ENCODE results near the gene GJB6.

Gene GJB6

DNA sequence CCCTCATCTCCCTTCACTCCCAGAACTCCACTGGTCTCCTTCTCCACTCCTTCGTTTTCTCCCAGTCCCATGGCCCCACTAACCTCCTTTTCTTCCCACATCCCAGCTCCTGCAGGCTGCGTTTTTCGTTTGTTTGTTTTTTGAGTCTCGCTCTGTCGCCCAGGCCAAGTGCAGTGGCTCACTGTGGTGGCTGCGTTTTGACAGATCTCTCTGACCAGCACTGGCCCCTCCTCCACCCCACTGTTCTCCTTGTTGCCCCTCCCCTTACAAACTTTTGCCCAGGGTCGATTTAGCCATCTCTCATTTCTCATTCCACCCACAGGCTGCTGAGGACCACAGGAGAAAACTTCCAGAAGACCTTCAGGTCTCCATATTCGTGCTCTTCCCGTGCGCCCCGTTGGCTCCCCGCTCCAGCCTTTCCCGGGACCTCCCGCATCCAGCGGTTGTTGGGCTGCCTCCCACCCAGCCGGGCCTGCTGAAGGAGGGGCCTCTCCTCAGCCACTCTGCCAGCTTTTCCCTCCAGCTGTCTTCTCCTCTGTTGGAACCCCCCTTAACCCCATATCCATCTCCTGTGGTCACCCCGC lies 40.6 kb upstream of the GJB6 start:
- no peaks in the 10 kb centered on the region for H3K9me3 ChIP-seq (ENCODE audit: control insufficient read depth, insufficient read depth, low read depth, low read length)
- H3K27ac ChIP-seq (ENCODE audit: extremely low read depth, low read depth, low read length): no peak overlapping the region
- POLR2A ChIA-PET: no interaction called here
- H3K4me3 ChIP-seq (ENCODE audit: low read depth, low read length): no peak overlapping the region
- CTCF ChIA-PET: no interaction called here
- H3K36me3 ChIP-seq (ENCODE audit: control insufficient read depth in 2 of 2, insufficient read depth in 1 of 2, low read length in 2 of 2): no peaks in the 10 kb centered on the region; a peak in 1 of 3 replicates
- peaks cover 3% of the 10 kb centered on the region; the same call in 1 of the 2 replicates for H3K4me1 ChIP-seq (ENCODE audit: control insufficient read depth, insufficient read depth, low read length)
- TF ChIP-seq ZSCAN16 (tag by site-specific recombination; IDR thresholded peaks at IDR 0.05) (no peak), PBX3 (CRISPR knock-in tag; IDR thresholded peaks at IDR 0.05) (no peak), ZNF223 (tag by site-specific recombination; IDR thresholded peaks at IDR 0.05) (no peak), ZNF362 (tag by site-specific recombination; IDR thresholded peaks at IDR 0.05) (no peak), ZNF274 (IDR thresholded peaks at IDR 0.05; ENCODE audit: low read length) (no peak), ZNF274 (tag by site-specific recombination; IDR thresholded peaks at IDR 0.05; ENCODE audit: borderline replicate concordance) (no peak), KLF10 (tag by site-specific recombination; IDR thresholded peaks at IDR 0.05) (no peak), ZNF302 (tag by site-specific recombination; IDR thresholded peaks at IDR 0.05; ENCODE audit: low read depth) (no peak)

- H3K4me1 ChIP-seq (ENCODE audit: control insufficient read depth, insufficient read depth, low read length): peaks cover 3% of the 10 kb centered on the region; the same call in 1 of the 2 replicates
- no peak overlapping the region for H3K4me3 ChIP-seq (ENCODE audit: low read depth, low read length)
- ChIA-PET POLR2A (no interaction called here), CTCF (no interaction called here)
- H3K27ac ChIP-seq (ENCODE audit: extremely low read depth, low read depth, low read length): no peak overlapping the region
- TF ChIP-seq ZSCAN16 (tag by site-specific recombination; IDR thresholded peaks at IDR 0.05): no peak
- TF ChIP-seq ZNF624 (tag by site-specific recombination; IDR thresholded peaks at IDR 0.05): no peak
- TF ChIP-seq ZNF292 (tag by site-specific recombination; IDR thresholded peaks at IDR 0.05; ENCODE audit: borderline replicate concordance, low read depth): no peak
- TF ChIP-seq ZNF792 (tag by site-specific recombination; IDR thresholded peaks at IDR 0.05): no peak
- no peak for TF ChIP-seq INSM2 (tag by site-specific recombination; IDR thresholded peaks at IDR 0.05)
- TF ChIP-seq ZNF184 (tag by site-specific recombination; IDR thresholded peaks at IDR 0.05): no peak
- TF ChIP-seq ZNF558 (tag by site-specific recombination; IDR thresholded peaks at IDR 0.05): no peak
- TF ChIP-seq ZNF76 (tag by site-specific recombination; IDR thresholded peaks at IDR 0.05; ENCODE audit: borderline replicate concordance, low read depth): no peak
- no peak for TF ChIP-seq ZNF335 (tag by site-specific recombination; conservative IDR thresholded peaks at IDR 0.05)
- TF ChIP-seq GLI2 (tag by site-specific recombination; IDR thresholded peaks at IDR 0.05; ENCODE audit: borderline replicate concordance, low read depth): no peak
- no peak for TF ChIP-seq ZNF747 (tag by site-specific recombination; IDR thresholded peaks at IDR 0.05)
- no peak for TF ChIP-seq ZNF501 (tag by site-specific recombination; IDR thresholded peaks at IDR 0.05)
- TF ChIP-seq ZNF214 (tag by site-specific recombination; IDR thresholded peaks at IDR 0.05; ENCODE audit: borderline replicate concordance): no peak
- TF ChIP-seq ZNF24 (tag by site-specific recombination; IDR thresholded peaks at IDR 0.05): no peak
- no peak for TF ChIP-seq ZNF600 (tag by site-specific recombination; IDR thresholded peaks at IDR 0.05)
- no peak for TF ChIP-seq REST (tag by site-specific recombination; IDR thresholded peaks at IDR 0.05)
- no peak for TF ChIP-seq ZFP69B (tag by site-specific recombination; IDR thresholded peaks at IDR 0.05)
- TF ChIP-seq ZNF423 (tag by site-specific recombination; IDR thresholded peaks at IDR 0.05): no peak
- TF ChIP-seq ZNF645 (tag by site-specific recombination; IDR thresholded peaks at IDR 0.05): no peak
- no peaks in the 10 kb centered on the region; a peak in 1 of 3 replicates for H3K36me3 ChIP-seq (ENCODE audit: control insufficient read depth in 2 of 2, insufficient read depth in 1 of 2, low read length in 2 of 2)
- no peaks in the 10 kb centered on the region for H3K9me3 ChIP-seq (ENCODE audit: control insufficient read depth, insufficient read depth, low read depth, low read length)
Observed at GRCh38 chr13:20272104-20272503, 40.0 kb upstream of the GJB6 start.
